ENCODE data around the gene TRAPPC4. TPM values are rescaled to one million over a fixed set of nuclear protein-coding genes. Genes with fewer than 3 reads are reported as not detected.

TRAPPC4 gene
- total RNA-seq, 1 donor from 2014 or later: 73.1 TPM

- Mint-ChIP-seq H3K4me3 (no peak overlapping the region), H3K4me1 (ENCODE audit: unreplicated experiment) (no peaks in the 10 kb centered on the region), H3K36me3 (peaks cover 3% of the 10 kb centered on the region), H3K27ac (no peak overlapping the region), H3K9me3 (no peaks in the 10 kb centered on the region), H3K27me3 (no peaks in the 10 kb centered on the region)
- TF ChIP-seq CTCF (conservative IDR thresholded peaks at IDR 0.05): no peak
- no peak for DNase-seq (ENCODE audit: extremely low spot score, unreplicated experiment)
Measured at GRCh38 chr11:119042927-119043326, 24.4 kb downstream of the TRAPPC4 start.

GRCh38 chr11:119044708-119045107 lies 26.1 kb downstream of the TRAPPC4 start:
- no peaks in the 10 kb centered on the region for H3K4me1 Mint-ChIP-seq (ENCODE audit: unreplicated experiment)
- H3K4me3 Mint-ChIP-seq: no peak overlapping the region
- no peak for DNase-seq (ENCODE audit: extremely low spot score, unreplicated experiment)
- H3K27me3 Mint-ChIP-seq: no peaks in the 10 kb centered on the region
- H3K36me3 Mint-ChIP-seq: peaks cover 3% of the 10 kb centered on the region
- peak; percentile 62 for TF ChIP-seq CTCF (conservative IDR thresholded peaks at IDR 0.05)
- H3K9me3 Mint-ChIP-seq: no peaks in the 10 kb centered on the region
- no peak overlapping the region for H3K27ac Mint-ChIP-seq

GRCh38 chr11:119046489-119046888 lies 27.9 kb downstream of the TRAPPC4 start:
- no peak for DNase-seq (ENCODE audit: extremely low spot score, unreplicated experiment)
- Mint-ChIP-seq H3K9me3 (no peaks in the 10 kb centered on the region), H3K4me1 (ENCODE audit: unreplicated experiment) (no peaks in the 10 kb centered on the region), H3K27me3 (no peaks in the 10 kb centered on the region), H3K36me3 (peaks cover 3% of the 10 kb centered on the region), H3K27ac (no peak overlapping the region), H3K4me3 (no peak overlapping the region)
- no peak for TF ChIP-seq CTCF (conservative IDR thresholded peaks at IDR 0.05)

- TF ChIP-seq CTCF (conservative IDR thresholded peaks at IDR 0.05): no peak
- peaks cover 5% of the 10 kb centered on the region for H3K36me3 Mint-ChIP-seq
- H3K4me3 Mint-ChIP-seq: no peak overlapping the region
- H3K9me3 Mint-ChIP-seq: no peaks in the 10 kb centered on the region
- no peaks in the 10 kb centered on the region for H3K4me1 Mint-ChIP-seq (ENCODE audit: unreplicated experiment)
- no peak overlapping the region for H3K27ac Mint-ChIP-seq
- no peaks in the 10 kb centered on the region for H3K27me3 Mint-ChIP-seq
- no peak for DNase-seq (ENCODE audit: extremely low spot score, unreplicated experiment)
Measured at GRCh38 chr11:119047205-119047604, 28.6 kb downstream of the TRAPPC4 start.

GRCh38 chr11:119048644-119049043 lies 30.1 kb downstream of the TRAPPC4 start:
- no peaks in the 10 kb centered on the region for H3K27me3 Mint-ChIP-seq
- no peak for DNase-seq (ENCODE audit: extremely low spot score, unreplicated experiment)
- no peaks in the 10 kb centered on the region for H3K4me1 Mint-ChIP-seq (ENCODE audit: unreplicated experiment)
- H3K9me3 Mint-ChIP-seq: no peaks in the 10 kb centered on the region
- H3K27ac Mint-ChIP-seq: no peak overlapping the region
- H3K36me3 Mint-ChIP-seq: peaks cover 15% of the 10 kb centered on the region
- H3K4me3 Mint-ChIP-seq: no peak overlapping the region
- TF ChIP-seq CTCF (conservative IDR thresholded peaks at IDR 0.05): no peak

GRCh38 chr11:119049081-119049480 lies 30.5 kb downstream of the TRAPPC4 start:
- Mint-ChIP-seq H3K4me1 (ENCODE audit: unreplicated experiment) (no peaks in the 10 kb centered on the region), H3K36me3 (peaks cover 19% of the 10 kb centered on the region), H3K27ac (no peak overlapping the region), H3K27me3 (no peaks in the 10 kb centered on the region), H3K4me3 (no peak overlapping the region), H3K9me3 (no peaks in the 10 kb centered on the region)
- DNase-seq (ENCODE audit: extremely low spot score, unreplicated experiment): no peak
- TF ChIP-seq CTCF (conservative IDR thresholded peaks at IDR 0.05): no peak
